Coronary artery (tissue), 2 donors: ENCODE measurements around the gene ANKRD6.
"Not testable (repeated sequence)": the region's sequence is repeated elsewhere in the genome, so short reads cannot be mapped to it uniquely, and the experiment has no call there.

Experiments
- DNase-seq: peaks from one replicate; pipeline ENCODE4 v3.0.0-alpha.2; 2017; ENCODE audit warnings: low spot score
- H3K27ac ChIP-seq, 2 donors: fragments of 200-600 bp; sonication (generic); one replicate each; pipeline ENCODE4 v1.5.1; 2016 to 2019
- H3K4me3 ChIP-seq: fragments of 200-600 bp; sonication (generic); 2 replicates; pipeline ENCODE4 v1.5.1; 2016; ENCODE audit warnings: mild to moderate bottlenecking, moderate library complexity
- CTCF ChIP-seq: fragments of 200-600 bp; sonication (generic); IDR thresholded peaks from one replicate; pipeline ENCODE4 v1.5.1; 2019; ENCODE audit warnings: antibody characterized with exemption

Gene ANKRD6

DNA sequence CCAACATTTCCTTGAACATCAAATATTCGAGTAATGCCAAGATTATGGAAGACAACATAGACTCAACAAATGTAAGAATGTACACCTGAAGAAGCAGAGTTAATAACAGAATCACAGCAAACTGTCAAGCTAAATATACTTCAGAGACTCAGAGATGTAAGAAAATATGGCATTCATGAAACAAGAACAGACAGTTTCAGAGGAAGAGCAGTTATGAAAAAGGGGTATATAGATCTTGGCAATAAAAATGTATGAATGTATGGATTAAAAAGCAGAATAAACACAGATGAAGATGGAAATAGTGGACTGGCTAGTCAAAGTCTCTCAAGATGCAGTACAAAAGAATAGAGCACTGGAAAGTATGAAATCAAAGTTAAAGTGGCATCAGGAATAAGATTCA, 39.3 kb upstream of the ANKRD6 start:
- no peak for TF ChIP-seq CTCF
- no peak for DNase-seq
- H3K4me3 ChIP-seq: no peak overlapping the region
- no peak overlapping the region for H3K27ac ChIP-seq

- H3K27ac ChIP-seq, H3K4me3 ChIP-seq, DNase-seq: not testable (repeated sequence)
These were observed 35.1 kb upstream of the ANKRD6 start for GRCh38 chr6:89397884-89398283.

DNA sequence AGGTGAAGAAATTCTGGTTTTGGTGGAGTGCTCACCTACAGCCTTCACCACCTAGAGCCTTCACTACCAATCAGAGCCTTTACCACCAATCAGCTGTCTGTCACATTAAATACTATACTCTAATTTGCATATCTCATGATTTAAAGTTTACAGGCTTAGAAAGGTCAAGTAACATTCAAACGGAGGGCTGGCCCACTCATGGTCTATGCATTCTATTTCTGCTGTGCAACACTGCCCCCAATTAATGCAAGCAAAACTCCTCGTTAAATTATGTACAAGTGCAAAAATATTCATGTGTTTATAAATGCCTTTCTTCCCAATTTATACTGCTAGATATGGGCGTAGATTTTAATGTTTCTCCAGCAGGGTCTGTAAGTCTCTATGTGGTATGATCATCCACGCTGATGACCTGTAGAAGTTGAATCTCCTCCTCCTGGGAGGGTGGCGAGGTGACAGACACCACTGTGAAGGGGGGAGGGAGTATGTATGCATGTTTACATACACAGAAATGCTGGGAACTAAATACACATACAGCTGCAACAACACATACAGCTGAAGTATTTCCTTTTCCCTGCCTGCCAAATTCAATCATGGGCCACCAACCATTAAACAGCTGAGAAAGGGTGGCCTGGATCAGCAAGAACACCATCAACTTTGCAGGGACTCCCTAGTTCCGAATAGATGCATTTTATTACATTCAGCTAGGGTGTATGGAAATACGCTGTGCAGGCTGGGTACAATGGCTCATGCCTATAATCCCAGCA, 34.0 kb upstream of the ANKRD6 start:
- TF ChIP-seq CTCF: no peak
- DNase-seq: no peak
- Histone ChIP-seq H3K4me3 (no peak overlapping the region), H3K27ac (no peak overlapping the region)

- Histone ChIP-seq H3K4me3 (no peak overlapping the region), H3K27ac (no peak overlapping the region)
- TF ChIP-seq CTCF: no peak
- DNase-seq: no peak
These were observed 32.9 kb upstream of the ANKRD6 start for GRCh38 chr6:89400050-89400449.

DNA sequence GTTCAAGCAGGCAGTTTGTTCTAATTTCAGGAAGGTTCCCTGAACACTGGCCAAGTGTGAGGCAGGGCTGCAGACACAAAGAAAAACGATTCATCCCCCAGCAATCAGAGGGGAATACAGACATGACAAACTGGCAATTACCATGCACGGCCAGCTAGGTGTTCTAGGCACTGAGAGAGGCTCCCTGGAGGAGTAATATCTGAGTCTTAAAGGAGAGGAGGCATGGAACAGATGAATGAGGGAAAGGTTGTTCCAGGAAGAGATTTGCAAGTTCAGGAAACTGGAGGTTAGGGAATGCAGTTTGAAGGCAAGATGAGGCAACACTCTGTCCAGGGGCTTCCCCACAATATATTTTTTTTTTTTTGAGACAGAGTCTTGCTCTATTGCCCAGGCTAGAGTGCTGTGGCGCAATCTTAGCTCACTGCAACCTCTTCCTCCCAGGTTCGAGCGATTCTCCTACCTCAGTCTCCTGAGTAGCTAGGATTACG, 32.0 kb upstream of the ANKRD6 start:
- TF ChIP-seq CTCF: no peak
- DNase-seq: no peak
- H3K4me3 ChIP-seq: no peak overlapping the region
- H3K27ac ChIP-seq: no peak overlapping the region

DNA sequence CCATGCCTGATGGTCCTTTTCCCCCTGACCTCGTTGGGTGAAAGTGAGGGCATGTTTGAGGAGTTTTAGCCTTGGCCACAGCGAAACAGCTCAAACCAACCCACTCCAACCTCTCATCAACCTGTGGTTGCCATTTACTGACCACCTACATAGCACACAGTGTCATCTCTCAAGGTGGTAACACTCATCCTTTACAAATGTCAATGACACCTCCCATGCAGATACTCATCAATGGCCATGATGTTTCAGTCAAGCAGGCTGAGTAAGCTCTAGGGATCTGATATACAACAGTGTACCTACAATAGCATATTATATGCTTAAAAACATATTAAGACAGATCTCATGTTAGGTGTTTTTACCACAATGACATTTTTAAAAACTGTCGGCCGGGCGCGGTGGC, 30.2 kb upstream of the ANKRD6 start:
- no peak for TF ChIP-seq CTCF
- DNase-seq: no peak
- Histone ChIP-seq H3K27ac (no peak overlapping the region), H3K4me3 (no peak overlapping the region)

DNA sequence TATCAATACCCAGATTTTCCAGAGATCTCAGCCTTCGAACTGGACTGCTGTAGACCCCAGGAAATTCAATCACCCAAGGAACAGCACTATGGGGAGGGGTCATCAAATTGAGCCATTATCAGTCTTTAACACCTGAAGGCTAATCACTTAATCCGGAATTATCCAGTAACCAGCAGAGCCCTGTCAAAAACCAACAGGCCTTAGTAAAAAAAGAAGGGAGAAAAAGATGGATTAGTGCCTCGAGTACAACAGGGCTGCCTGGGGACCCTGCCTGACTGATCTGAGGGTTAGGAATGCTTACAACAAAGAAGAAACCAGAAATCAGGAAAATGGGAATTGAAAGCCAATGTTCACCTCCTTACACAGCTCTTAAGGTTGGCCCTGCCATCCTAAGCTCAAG, 28.4 kb upstream of the ANKRD6 start:
- H3K4me3 ChIP-seq: no peak overlapping the region
- DNase-seq: no peak
- H3K27ac ChIP-seq: no peak overlapping the region
- TF ChIP-seq CTCF: no peak
